Measurements from ENCODE around the gene CACNB4. TPM values are rescaled to one million over a fixed set of nuclear protein-coding genes. Genes with fewer than 3 reads are reported as not detected.

CACNB4 gene
- total RNA-seq, 4 donors from 2014 or later: 3.5 to 4.8 (median 4.3) TPM

DNA sequence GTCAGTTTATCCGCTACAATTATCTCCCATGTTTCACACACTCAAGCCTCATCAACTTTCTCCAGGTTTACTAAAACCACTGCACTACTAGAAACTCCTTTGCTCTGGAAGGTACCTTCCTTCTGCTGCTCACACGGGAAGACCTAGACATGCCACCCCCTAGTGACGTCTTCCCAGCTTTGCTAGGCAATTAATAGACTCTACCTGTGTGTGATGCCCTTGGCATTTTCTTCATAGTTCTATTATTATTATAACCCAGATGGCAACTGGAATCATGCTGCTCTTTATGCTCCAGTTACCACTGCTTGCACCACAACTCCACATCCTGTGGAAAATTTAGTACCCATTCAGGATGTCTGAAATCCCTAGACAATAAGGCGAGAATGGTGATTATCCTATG, 42.4 kb downstream of the CACNB4 start:
- TF ChIP-seq, protein P1, sequence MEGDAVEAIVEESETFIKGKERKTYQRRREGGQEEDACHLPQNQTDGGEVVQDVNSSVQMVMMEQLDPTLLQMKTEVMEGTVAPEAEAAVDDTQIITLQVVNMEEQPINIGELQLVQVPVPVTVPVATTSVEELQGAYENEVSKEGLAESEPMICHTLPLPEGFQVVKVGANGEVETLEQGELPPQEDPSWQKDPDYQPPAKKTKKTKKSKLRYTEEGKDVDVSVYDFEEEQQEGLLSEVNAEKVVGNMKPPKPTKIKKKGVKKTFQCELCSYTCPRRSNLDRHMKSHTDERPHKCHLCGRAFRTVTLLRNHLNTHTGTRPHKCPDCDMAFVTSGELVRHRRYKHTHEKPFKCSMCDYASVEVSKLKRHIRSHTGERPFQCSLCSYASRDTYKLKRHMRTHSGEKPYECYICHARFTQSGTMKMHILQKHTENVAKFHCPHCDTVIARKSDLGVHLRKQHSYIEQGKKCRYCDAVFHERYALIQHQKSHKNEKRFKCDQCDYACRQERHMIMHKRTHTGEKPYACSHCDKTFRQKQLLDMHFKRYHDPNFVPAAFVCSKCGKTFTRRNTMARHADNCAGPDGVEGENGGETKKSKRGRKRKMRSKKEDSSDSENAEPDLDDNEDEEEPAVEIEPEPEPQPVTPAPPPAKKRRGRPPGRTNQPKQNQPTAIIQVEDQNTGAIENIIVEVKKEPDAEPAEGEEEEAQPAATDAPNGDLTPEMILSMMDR (IDR thresholded peaks at IDR 0.05): no peak
- TF ChIP-seq EP300 (IDR thresholded peaks at IDR 0.05) (no peak), POLR2A (IDR thresholded peaks at IDR 0.05) (no peak)
- 67 to 87% methylated on average over 4 of the region's 4 CpGs for WGBS, 2 donors

DNA sequence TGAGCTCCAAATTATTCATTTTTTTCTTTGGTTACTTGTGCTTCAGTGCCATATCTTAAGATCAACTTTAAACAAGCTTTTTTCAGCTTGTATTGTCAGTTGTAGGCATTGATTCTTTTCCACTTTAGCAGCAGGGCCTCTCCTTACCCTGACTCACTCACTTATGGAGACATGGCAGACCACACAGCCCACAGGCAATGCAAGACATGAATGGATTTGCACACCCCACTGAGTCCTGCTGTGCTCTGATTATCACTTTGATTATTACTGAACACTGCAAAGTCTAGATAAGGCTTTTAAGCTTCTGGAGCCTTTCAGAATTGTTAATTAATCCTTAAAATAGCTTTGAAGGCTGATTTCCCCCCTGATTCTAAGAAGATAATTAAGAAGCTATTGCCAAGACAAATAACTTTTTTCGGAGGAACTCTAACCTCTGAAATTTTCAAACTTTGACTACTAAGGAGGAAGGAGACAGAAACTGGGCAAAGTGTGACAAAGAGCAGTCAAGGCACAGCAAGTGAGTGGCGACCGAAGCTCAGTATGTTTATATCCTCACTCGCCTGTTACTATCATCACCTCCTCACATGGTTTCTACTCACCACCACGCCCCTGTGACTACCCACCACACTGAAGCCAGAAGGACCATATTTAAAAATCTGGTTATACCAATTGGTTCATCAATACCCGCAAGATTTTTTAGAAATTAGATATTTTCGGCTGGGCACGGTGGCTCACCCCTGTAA, 43.3 kb downstream of the CACNB4 start:
- no peak overlapping the region for H3K4me3 ChIP-seq
- no peak overlapping the region for H3K27ac ChIP-seq
- H3K9me3 ChIP-seq: peaks cover 0 to 8% (median 0%) of the 10 kb centered on the region in 4 donors
- 90 to 91% methylated on average over 8 of the region's 8 CpGs for WGBS, 2 donors
- no peak for DNase-seq (ENCODE audit: low spot score in 2 of 2)
- TF ChIP-seq, protein P1 (IDR thresholded peaks at IDR 0.05): no peak
- TF ChIP-seq EP300 (IDR thresholded peaks at IDR 0.05): no peak
- no peak for TF ChIP-seq POLR2A (IDR thresholded peaks at IDR 0.05)
- H3K36me3 ChIP-seq: no peaks in the 10 kb centered on the region
- H3K27me3 ChIP-seq: no peaks in the 10 kb centered on the region
- no peaks in the 10 kb centered on the region for H3K4me1 ChIP-seq

More for the DNA sequence above, 42.4 kb downstream of the CACNB4 start:
- Histone ChIP-seq H3K36me3 (no peaks in the 10 kb centered on the region), H3K27me3 (no peaks in the 10 kb centered on the region), H3K4me3 (no peak overlapping the region), H3K4me1 (no peaks in the 10 kb centered on the region), H3K9me3 (peaks cover 0 to 8% (median 0%) of the 10 kb centered on the region in 4 donors), H3K27ac (no peak overlapping the region)
- DNase-seq (ENCODE audit: low spot score in 2 of 2): no peak

- TF ChIP-seq, protein P1 (IDR thresholded peaks at IDR 0.05): no peak
- TF ChIP-seq EP300 (IDR thresholded peaks at IDR 0.05) (no peak), POLR2A (IDR thresholded peaks at IDR 0.05) (no peak)
- no peak for DNase-seq (ENCODE audit: low spot score in 2 of 2)
- no peaks in the 10 kb centered on the region for H3K27me3 ChIP-seq
These were observed 44.3 kb downstream of the CACNB4 start for GRCh38 chr2:152054593-152054992.

DNA sequence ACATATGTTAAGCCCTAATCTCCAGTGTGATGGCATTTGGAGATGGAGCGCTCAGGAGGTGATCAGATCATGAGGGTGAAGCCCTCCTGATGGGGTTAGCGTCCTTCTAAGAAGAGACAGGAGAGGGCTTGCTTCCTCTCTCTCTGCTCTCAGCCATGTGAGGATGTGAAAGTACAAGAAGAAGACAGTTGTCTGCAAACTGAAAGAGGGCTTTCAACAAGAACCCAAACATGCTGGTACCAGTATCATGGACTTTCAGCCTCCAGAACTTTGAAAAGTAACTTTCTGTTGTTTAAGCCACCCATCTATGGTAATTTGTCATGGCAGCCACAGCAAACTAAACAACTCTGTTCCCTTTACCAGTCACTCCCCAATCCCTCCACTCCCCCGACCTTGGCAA, 47.4 kb downstream of the CACNB4 start:
- no peaks in the 10 kb centered on the region for H3K4me1 ChIP-seq
- no peaks in the 10 kb centered on the region for H3K36me3 ChIP-seq
- no peaks in the 10 kb centered on the region for H3K27me3 ChIP-seq
- WGBS, 2 donors: 88 to 93% methylated on average over 3 of the region's 3 CpGs
- H3K9me3 ChIP-seq: no peaks in the 10 kb centered on the region
- TF ChIP-seq, protein P1 (IDR thresholded peaks at IDR 0.05): no peak
- no peak for TF ChIP-seq POLR2A (IDR thresholded peaks at IDR 0.05)
- DNase-seq (ENCODE audit: low spot score in 2 of 2): no peak
- no peak overlapping the region for H3K27ac ChIP-seq
- no peak overlapping the region for H3K4me3 ChIP-seq

More at GRCh38 chr2:152054593-152054992, 44.3 kb downstream of the CACNB4 start:
- Histone ChIP-seq H3K4me1 (no peaks in the 10 kb centered on the region), H3K36me3 (no peaks in the 10 kb centered on the region), H3K9me3 (peaks cover 0 to 8% (median 0%) of the 10 kb centered on the region in 4 donors), H3K27ac (no peak overlapping the region), H3K4me3 (no peak overlapping the region)
- 34 to 48% methylated on average over 2 of the region's 2 CpGs for WGBS, 2 donors

- DNase-seq (ENCODE audit: low spot score in 2 of 2): no peak
- WGBS, 2 donors: 90 to 91% methylated on average over 6 of the region's 6 CpGs
- no peak overlapping the region for H3K27ac ChIP-seq
- no peaks in the 10 kb centered on the region for H3K36me3 ChIP-seq
- TF ChIP-seq, protein P1 (IDR thresholded peaks at IDR 0.05): no peak
- TF ChIP-seq POLR2A (IDR thresholded peaks at IDR 0.05) (no peak), EP300 (IDR thresholded peaks at IDR 0.05) (no peak)
- no peaks in the 10 kb centered on the region for H3K27me3 ChIP-seq
- no peak overlapping the region for H3K4me3 ChIP-seq
- no peaks in the 10 kb centered on the region for H3K4me1 ChIP-seq
- no peaks in the 10 kb centered on the region for H3K9me3 ChIP-seq
These were observed 47.9 kb downstream of the CACNB4 start for GRCh38 chr2:152050915-152051314.

All from tibial nerve (tissue), 4 donors.